KG1 (cell line): ENCODE results near the gene SLC51B.
A peak's percentile ranks its signal among the peaks of the same experiment; 100 is the strongest.
"Not testable (repeated sequence)": the region's sequence is repeated elsewhere in the genome, so short reads cannot be mapped to it uniquely, and the experiment has no call there.

Experiments
- DNase-seq: peaks from one replicate; lab custom pipeline; 2025; lab: John Stamatoyannopoulos, UW

The SLC51B gene

GRCh38 chr15:65042776-65043327 is 2.3 kb upstream of the SLC51B start:
- DNase-seq, result no peak

GRCh38 chr15:65044218-65044617 is 969 bp upstream of the SLC51B start:
- not testable (repeated sequence) for DNase-seq

GRCh38 chr15:65048241-65048640 is 3.1 kb downstream of the SLC51B start:
- no peak for DNase-seq

GRCh38 chr15:65049418-65049840 is 4.2 kb downstream of the SLC51B start:
- no peak for DNase-seq

GRCh38 chr15:65050270-65050669 is 5.1 kb downstream of the SLC51B start:
- DNase-seq, result no peak

GRCh38 chr15:65051266-65051665 is 6.1 kb downstream of the SLC51B start:
- no peak for DNase-seq

GRCh38 chr15:65052956-65053355 is 7.8 kb downstream of the SLC51B start:
- DNase-seq, result no peak

- peak; percentile 24 for DNase-seq
Observed at GRCh38 chr15:65054333-65055200, 9.4 kb downstream of the SLC51B start.

GRCh38 chr15:65055201-65055870 is 10.1 kb downstream of the SLC51B start:
- DNase-seq, result peak; percentile 24

- DNase-seq, result no peak
Observed at GRCh38 chr15:65056106-65056505, 10.9 kb downstream of the SLC51B start.

- no peak for DNase-seq
Observed at GRCh38 chr15:65056868-65057548, 11.8 kb downstream of the SLC51B start.

- no peak for DNase-seq
Observed at GRCh38 chr15:65057549-65057940, 12.4 kb downstream of the SLC51B start.

- DNase-seq, result no peak
Observed at GRCh38 chr15:65058394-65059368, 13.5 kb downstream of the SLC51B start.

GRCh38 chr15:65059369-65059750 is 14.2 kb downstream of the SLC51B start:
- DNase-seq, result no peak

GRCh38 chr15:65059931-65060596 is 14.9 kb downstream of the SLC51B start:
- DNase-seq, result no peak

GRCh38 chr15:65060641-65061397 is 15.6 kb downstream of the SLC51B start:
- DNase-seq, result no peak

GRCh38 chr15:65062061-65062460 is 16.9 kb downstream of the SLC51B start:
- no peak for DNase-seq

GRCh38 chr15:65062726-65063125 is 17.5 kb downstream of the SLC51B start:
- no peak for DNase-seq

- no peak for DNase-seq
Observed at GRCh38 chr15:65066001-65066634, 20.9 kb downstream of the SLC51B start.
